ENCODE measurements around the gene DCP1B.

DNA sequence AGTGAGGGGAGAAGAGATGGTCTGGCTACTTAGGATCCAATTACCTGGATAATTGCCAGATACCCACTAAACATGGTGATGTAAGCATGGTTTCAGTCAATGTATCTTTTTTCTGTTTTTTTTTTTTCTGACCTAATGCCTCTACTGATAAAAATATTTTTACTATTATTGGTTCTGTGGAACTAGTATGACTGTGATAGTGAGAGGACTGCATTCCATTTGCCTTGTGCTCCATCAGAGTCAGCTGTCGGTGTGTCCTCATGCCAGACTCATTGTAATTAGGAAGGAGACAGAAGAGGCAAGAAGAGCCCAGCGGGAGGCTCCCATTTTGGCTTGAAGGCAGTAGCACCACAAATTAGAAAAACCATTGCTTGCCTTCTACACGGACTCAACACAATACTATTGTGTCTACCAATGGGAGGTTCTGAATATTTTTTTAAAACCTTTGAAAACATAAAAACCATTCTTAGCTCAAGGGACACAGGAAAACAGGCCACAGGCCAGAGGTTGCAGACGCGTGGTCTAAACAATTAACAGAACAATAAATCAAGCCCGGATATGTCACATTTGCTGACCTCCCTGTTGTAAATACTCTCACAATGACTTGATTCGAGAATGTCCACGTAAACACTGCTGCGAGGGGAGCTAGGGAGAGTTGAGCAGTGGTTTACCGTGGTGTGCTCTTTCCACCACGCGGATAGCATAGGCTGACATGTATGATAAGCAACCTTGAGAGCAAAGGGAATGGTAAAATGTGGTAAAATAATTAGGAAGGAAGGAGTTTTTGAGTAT lies 13.5 kb upstream of the DCP1B start:
- TF ChIP-seq NR3C1 (IDR thresholded peaks at IDR 0.05) (no peak), MAX (IDR thresholded peaks at IDR 0.05) (no peak), CTCF (IDR thresholded peaks at IDR 0.05) (no peak), MAFK (IDR thresholded peaks at IDR 0.05; ENCODE audit: partially characterized antibody) (no peak), CBX2 (IDR thresholded peaks at IDR 0.05; ENCODE audit: borderline replicate concordance, low read depth) (no peak), EP300 (IDR thresholded peaks at IDR 0.05) (no peak), POLR2A (IDR thresholded peaks at IDR 0.05; ENCODE audit: low read length) (no peak), RAD21 (conservative IDR thresholded peaks at IDR 0.05 in 1 of 2, IDR thresholded peaks at IDR 0.05 in 1 of 2) (no peak), MYC (IDR thresholded peaks at IDR 0.05; ENCODE audit: borderline replicate concordance, low read length) (no peak), USF2 (IDR thresholded peaks at IDR 0.05) (no peak), CHD2 (IDR thresholded peaks at IDR 0.05; ENCODE audit: low read length, partially characterized antibody) (no peak), BHLHE40 (IDR thresholded peaks at IDR 0.05; ENCODE audit: low read depth, low read length) (no peak), RFX5 (IDR thresholded peaks at IDR 0.05) (no peak), SMC3 (IDR thresholded peaks at IDR 0.05) (no peak)
